GM04503 (cell line): ENCODE data around the gene GALNT14.
"Not testable (repeated sequence)": the region's sequence is repeated elsewhere in the genome, so short reads cannot be mapped to it uniquely, and the experiment has no call there.

ENCODE experiments used
- DNase-seq: peaks from one replicate; pipeline ENCODE4 v3.0.0-alpha.2; 2012; ENCODE audit warnings: low read depth

GALNT14 gene

GRCh38 chr2:30939364-30939763 lies 198.9 kb downstream of the GALNT14 start:
- DNase-seq: no peak

- no peak for DNase-seq
Measured at GRCh38 chr2:30938196-30938595, 200.0 kb downstream of the GALNT14 start.

GRCh38 chr2:30936977-30937376 lies 201.3 kb downstream of the GALNT14 start:
- no peak for DNase-seq

- DNase-seq: no peak
Measured at GRCh38 chr2:30935795-30936194, 202.4 kb downstream of the GALNT14 start.

- DNase-seq: no peak
Measured at GRCh38 chr2:30934066-30934465, 204.2 kb downstream of the GALNT14 start.

- DNase-seq: no peak
Measured at GRCh38 chr2:30933496-30933895, 204.7 kb downstream of the GALNT14 start.

- DNase-seq: no peak
Measured at GRCh38 chr2:30932870-30933269, 205.4 kb downstream of the GALNT14 start.

GRCh38 chr2:30931841-30932407 lies 206.3 kb downstream of the GALNT14 start:
- no peak for DNase-seq

- DNase-seq: no peak
Measured at GRCh38 chr2:30930716-30931115, 207.5 kb downstream of the GALNT14 start.

GRCh38 chr2:30927465-30928075 lies 210.7 kb downstream of the GALNT14 start:
- no peak for DNase-seq

- DNase-seq: no peak
Measured at GRCh38 chr2:30926606-30927005, 211.6 kb downstream of the GALNT14 start.

GRCh38 chr2:30923623-30924022 lies 214.6 kb downstream of the GALNT14 start:
- DNase-seq: no peak

GRCh38 chr2:30920511-30920910 lies 217.7 kb downstream of the GALNT14 start:
- DNase-seq: no peak

- no peak for DNase-seq
Measured at GRCh38 chr2:30915486-30915885, 222.8 kb downstream of the GALNT14 start.

GRCh38 chr2:30914456-30914855 lies 223.8 kb downstream of the GALNT14 start:
- DNase-seq: no peak

- DNase-seq: no peak
Measured at GRCh38 chr2:30912056-30912455, 226.2 kb downstream of the GALNT14 start.

- no peak for DNase-seq
Measured at GRCh38 chr2:30911327-30911726, 226.9 kb downstream of the GALNT14 start.

GRCh38 chr2:30910686-30911085 lies 227.6 kb downstream of the GALNT14 start:
- DNase-seq: no peak

- not testable (repeated sequence) for DNase-seq
Measured at GRCh38 chr2:30904437-30904836, 233.8 kb downstream of the GALNT14 start.

GRCh38 chr2:30903326-30903725 lies 234.9 kb downstream of the GALNT14 start:
- DNase-seq: no peak

- no peak for DNase-seq
Measured at GRCh38 chr2:30900381-30900780, 237.9 kb downstream of the GALNT14 start.

- DNase-seq: no peak
Measured at GRCh38 chr2:30899516-30900054, 238.7 kb downstream of the GALNT14 start.

GRCh38 chr2:30897539-30897938 lies 240.7 kb downstream of the GALNT14 start:
- DNase-seq: no peak
